T-cell (primary cell): ENCODE data around the gene SLC30A7. TPM values are rescaled to one million over a fixed set of nuclear protein-coding genes. Genes with fewer than 3 reads are reported as not detected.

Source experiments
- ATAC-seq, 4 experiments: fragments of 200-7000 bp in 3 of 4; fragments of 150-1000 bp in 1 of 4; cut with Tn5 transposase; replicated peaks in 1 of 4; 1 replicate in 3 of 4; 2 replicates in 1 of 4; pipeline ENCODE4 v1.10.0; 2021; ENCODE audit warnings: moderate library complexity in 3 of 4, mild to moderate bottlenecking in 2 of 4, moderate number of reproducible peaks in 1 of 4
- CTCF ChIA-PET, 2 donors: fragments of 300-600 bp; sonication (Branson Sonifier 250); formaldehyde crosslinking; loops; one replicate each; lab custom pipeline; 2022; ENCODE audit warnings: antibody characterized with exemption in 2 of 2; lab: Charles Lee
- POLR2A ChIA-PET, 2 donors: fragments of 300-600 bp; sonication (Branson Sonifier 250); formaldehyde crosslinking; loops; one replicate each; lab custom pipeline; 2022; ENCODE audit warnings: antibody characterized with exemption in 2 of 2; lab: Charles Lee
- DNase-seq, 35 experiments: peaks; one replicate each; pipeline versions ENCODE4 v3.0.0 to v3.0.0-alpha.2; 2013 to 2023
- H3K27ac ChIP-seq: one replicate; pipeline ENCODE4 v1.5.1; 2013; ENCODE audit warnings: low read length
- H3K27me3 ChIP-seq, 2 experiments: replicated peaks in 1 of 2; 1 replicate in 1 of 2; 2 replicates in 1 of 2; pipeline versions ENCODE4 v1.6.1 to v1.7.0; 2013; ENCODE audit warnings: low read length in 1 of 2, mixed read lengths in 1 of 2; ENCODE audit not compliant: control insufficient read depth in 2 of 2, insufficient read depth in 2 of 2; ENCODE audit errors: extremely low read depth in 1 of 2
- H3K36me3 ChIP-seq, 2 donors: 1 replicate in 1 of 2; 2 replicates in 1 of 2; pipeline versions ENCODE4 v1.6.1 to v1.7.0; 2013; ENCODE audit warnings: low read length in 1 of 2; ENCODE audit not compliant: control insufficient read depth in 2 of 2, insufficient read depth in 1 of 2; ENCODE audit errors: extremely low read depth in 1 of 2
- H3K4me1 ChIP-seq, 2 experiments: 1 replicate in 1 of 2; 2 replicates in 1 of 2; pipeline versions ENCODE4 v1.6.1 to v1.7.0; 2013; ENCODE audit warnings: low read length in 2 of 2, mixed read lengths in 1 of 2; ENCODE audit not compliant: insufficient read depth in 2 of 2, control insufficient read depth in 1 of 2; ENCODE audit errors: extremely low read depth in 1 of 2
- H3K4me3 ChIP-seq, 2 donors: 1 replicate in 1 of 2; 2 replicates in 1 of 2; pipeline versions ENCODE4 v1.5.1 to v1.7.0; 2013; ENCODE audit warnings: mild to moderate bottlenecking in 2 of 2, low read length in 1 of 2, moderate library complexity in 1 of 2; ENCODE audit not compliant: control insufficient read depth in 1 of 2; ENCODE audit errors: extremely low read depth in 1 of 2
- H3K9me3 ChIP-seq: 2 replicates; pipeline ENCODE4 v1.7.0; 2013
- H3K27ac Mint-ChIP-seq, 2 donors: one replicate each; pipeline ENCODE4 v1.8.0; 2020 to 2021; ENCODE audit warnings: mild to moderate bottlenecking in 2 of 2, mixed read lengths in 2 of 2
- H3K27me3 Mint-ChIP-seq, 2 donors: one replicate each; pipeline ENCODE4 v1.8.0; 2021 to 2022; ENCODE audit warnings: mixed read lengths in 2 of 2
- H3K36me3 Mint-ChIP-seq: one replicate; pipeline ENCODE4 v1.8.0; 2021; ENCODE audit warnings: mixed read lengths
- H3K4me1 Mint-ChIP-seq, 3 donors: one replicate each; pipeline ENCODE4 v1.8.0; 2020 to 2022; ENCODE audit warnings: mixed read lengths in 3 of 3, mild to moderate bottlenecking in 1 of 3
- H3K4me3 Mint-ChIP-seq, 3 donors: one replicate each; pipeline ENCODE4 v1.8.0; 2020 to 2022; ENCODE audit warnings: mild to moderate bottlenecking in 3 of 3, mixed read lengths in 3 of 3, moderate library complexity in 3 of 3
- H3K9me3 Mint-ChIP-seq, 3 donors: one replicate each; pipeline ENCODE4 v1.8.0; 2020 to 2022; ENCODE audit warnings: mixed read lengths in 3 of 3
- WGBS: methylation state at CpG from one replicate; pipeline ENCODE4 v1.1.5; 2013; ENCODE audit warnings: missing lambda C conversion rate; ENCODE audit not compliant: insufficient coverage; 5-methylcytosine and 5-hydroxymethylcytosine counted together
- total RNA-seq, 35 experiments: library from RNA in 6 of 35; stranded (reverse) in 6 of 35; fragments of 120-200 nt in 1 of 35; gene quantifications; one replicate each; pipeline versions ENCODE4 v1.2.1 to v1.2.4 and lab custom pipeline; 2013 to 2026

SLC30A7 gene
- total RNA-seq, 5 donors from 2014 or later (not counting 1 experiment from before 2014, with no cell fraction given) = 28.8 to 44.1 (median 36.9) TPM

DNA sequence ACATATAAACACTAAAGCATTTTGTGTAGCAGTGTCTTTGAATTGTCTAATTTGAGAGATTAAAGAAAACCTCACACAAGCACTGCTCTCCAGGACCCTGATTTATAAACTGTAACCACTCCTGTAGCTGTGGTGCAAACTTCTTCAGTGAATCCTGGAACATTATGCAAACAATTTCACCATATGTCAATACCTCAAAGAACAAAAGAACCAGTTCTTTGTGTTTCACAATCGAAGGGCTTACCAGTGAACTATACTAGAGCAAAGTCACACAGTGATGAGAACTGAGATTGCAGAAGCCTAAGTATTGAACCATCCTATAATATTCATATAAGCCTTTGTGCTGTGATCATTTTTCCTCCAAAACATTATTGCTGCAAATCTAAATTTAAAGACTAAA lies 108.2 kb downstream of the SLC30A7 start:
- no CpG with 5 or more reads among the region's 1 CpG for WGBS
- Mint-ChIP-seq H3K4me1 (peaks cover 59 to 71% (median 67%) of the 10 kb centered on the region in 3 donors), H3K27me3 (no peaks in the 10 kb centered on the region), H3K36me3 (peaks cover 35% of the 10 kb centered on the region), H3K9me3 (no peaks in the 10 kb centered on the region), H3K27ac (peak overlapping the region; percentile 55 to 79), H3K4me3 (no peak overlapping the region)
- Histone ChIP-seq H3K36me3 (peaks cover 0 to 13% of the 10 kb centered on the region in 2 donors), H3K27ac (no peak overlapping the region), H3K4me3 (no peak overlapping the region), H3K9me3 (no peaks in the 10 kb centered on the region), H3K27me3 (no peaks in the 10 kb centered on the region), H3K4me1 (peaks cover 16 to 43% of the 10 kb centered on the region in 2 experiments)
- ChIA-PET CTCF (interaction anchor here (0.6 to 1.6 kb wide), 3 partner anchors 64 to 305 kb away, joined by 3 to 8 read pairs (median 3); no protein-coding TSS in a partner anchor), POLR2A (interaction anchor here in 1 of 2 donors (0.6 kb wide), 1 partner anchor 65 kb away, joined by 3 read pairs; no protein-coding TSS in a partner anchor)
- ATAC-seq = peak; percentile 15 to 73 (median 42)
- DNase-seq = no peak

GRCh38 chr1:101004670-101005069 lies 108.8 kb downstream of the SLC30A7 start:
- WGBS = no CpG with 5 or more reads among the region's 3 CpGs
- peaks cover 16 to 43% of the 10 kb centered on the region in 2 experiments for H3K4me1 ChIP-seq
- H3K9me3 Mint-ChIP-seq = no peaks in the 10 kb centered on the region
- H3K36me3 ChIP-seq = peaks cover 0 to 11% of the 10 kb centered on the region in 2 donors
- ChIA-PET POLR2A (interaction anchor here in 1 of 2 donors (0.6 kb wide), 1 partner anchor 65 kb away, joined by 3 read pairs; no protein-coding TSS in a partner anchor), CTCF (interaction anchor here (0.5 to 1.6 kb wide), 6 partner anchors 22 to 305 kb away, joined by 3 to 8 read pairs (median 3); no protein-coding TSS in a partner anchor)
- peaks cover 41% of the 10 kb centered on the region for H3K36me3 Mint-ChIP-seq
- no peak overlapping the region for H3K4me3 ChIP-seq
- DNase-seq (no peak), ATAC-seq (no peak)
- no peak overlapping the region for H3K4me3 Mint-ChIP-seq
- H3K27me3 Mint-ChIP-seq = no peaks in the 10 kb centered on the region
- no peaks in the 10 kb centered on the region for H3K9me3 ChIP-seq
- H3K27ac Mint-ChIP-seq = peak overlapping the region; percentile 67 to 79
- peaks cover 59 to 75% (median 67%) of the 10 kb centered on the region in 3 donors for H3K4me1 Mint-ChIP-seq
- no peaks in the 10 kb centered on the region for H3K27me3 ChIP-seq
- no peak overlapping the region for H3K27ac ChIP-seq

DNA sequence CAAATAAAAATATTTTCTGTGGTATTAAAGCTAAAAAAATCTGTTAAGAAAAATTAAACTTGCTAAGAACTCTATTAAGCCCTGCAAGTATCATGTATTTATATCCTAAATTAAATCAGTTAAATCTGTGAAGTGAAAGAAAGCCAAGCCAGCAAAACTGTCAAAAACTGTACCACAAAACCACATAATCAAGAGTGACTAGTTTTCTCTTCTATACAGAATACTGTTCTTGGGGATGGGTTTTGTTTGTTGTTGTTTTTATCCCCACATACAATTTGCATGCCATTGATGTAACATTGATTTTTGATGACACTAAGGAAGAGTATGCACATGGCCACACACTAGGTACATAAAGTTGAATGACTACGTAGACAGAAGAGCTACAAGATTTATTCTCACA lies 109.3 kb downstream of the SLC30A7 start:
- ATAC-seq (peak; percentile 41 to 51 (median 45)), DNase-seq (peak in 1 of 35 experiments; percentile 27)
- peak overlapping the region; percentile 72 to 79 for H3K27ac Mint-ChIP-seq
- no peaks in the 10 kb centered on the region for H3K9me3 Mint-ChIP-seq
- Histone ChIP-seq H3K27ac (peak overlapping the region; percentile 1), H3K4me1 (peaks cover 16 to 43% of the 10 kb centered on the region in 2 experiments), H3K27me3 (no peaks in the 10 kb centered on the region), H3K4me3 (no peak overlapping the region), H3K9me3 (no peaks in the 10 kb centered on the region), H3K36me3 (peaks cover 0 to 10% of the 10 kb centered on the region in 2 donors)
- peaks cover 44% of the 10 kb centered on the region for H3K36me3 Mint-ChIP-seq
- WGBS = no CpG with 5 or more reads among the region's 1 CpG
- ChIA-PET CTCF (interaction anchor here (0.5 to 1.0 kb wide), 5 partner anchors 15 to 233 kb away, joined by 3 to 5 read pairs (median 3); no protein-coding TSS in a partner anchor), POLR2A (no interaction called here)
- H3K4me3 Mint-ChIP-seq = peak overlapping the region in 1 of 3 donors; percentile 11
- H3K4me1 Mint-ChIP-seq = peaks cover 58 to 75% (median 67%) of the 10 kb centered on the region in 3 donors
- H3K27me3 Mint-ChIP-seq = no peaks in the 10 kb centered on the region

DNA sequence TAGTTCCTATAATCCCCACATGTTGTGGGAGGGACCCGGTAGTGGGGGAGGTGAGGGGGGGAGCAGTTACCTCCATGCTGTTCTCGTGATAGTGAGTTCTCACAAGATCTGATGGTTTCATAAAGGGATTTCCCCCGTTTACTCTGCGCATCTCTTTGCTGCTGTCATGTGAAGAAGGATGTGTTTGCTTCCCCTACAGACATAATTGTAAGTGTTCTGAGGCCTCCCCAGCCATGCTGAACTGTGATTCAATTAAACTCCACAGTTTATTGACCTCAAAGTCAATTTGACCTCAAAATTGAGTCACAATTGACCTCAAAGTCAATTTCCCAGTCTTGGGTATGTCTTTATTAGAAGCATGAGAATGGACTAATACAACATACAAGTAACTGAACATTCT lies 110.0 kb downstream of the SLC30A7 start:
- Histone ChIP-seq H3K4me1 (peaks cover 16 to 43% of the 10 kb centered on the region in 2 experiments), H3K9me3 (no peaks in the 10 kb centered on the region), H3K36me3 (peaks cover 0 to 3% of the 10 kb centered on the region in 2 donors), H3K27ac (no peak overlapping the region), H3K4me3 (no peak overlapping the region), H3K27me3 (no peaks in the 10 kb centered on the region)
- no CpG with 5 or more reads among the region's 4 CpGs for WGBS
- Mint-ChIP-seq H3K27me3 (no peaks in the 10 kb centered on the region), H3K4me1 (peaks cover 61 to 78% (median 65%) of the 10 kb centered on the region in 3 donors), H3K4me3 (peak overlapping the region in 1 of 3 donors; percentile 13), H3K27ac (peak overlapping the region; percentile 54 to 81), H3K36me3 (peaks cover 44% of the 10 kb centered on the region), H3K9me3 (no peaks in the 10 kb centered on the region)
- ATAC-seq (peak in 1 of 4 experiments; percentile 50), DNase-seq (peak in 9 of 35 experiments; percentile 2 to 40 (median 5))
- POLR2A ChIA-PET = no interaction called here
- CTCF ChIA-PET = interaction anchor here in 1 of 2 donors (0.9 kb wide), 1 partner anchor 14 kb away, joined by 3 read pairs; no protein-coding TSS in a partner anchor

- H3K9me3 Mint-ChIP-seq = no peaks in the 10 kb centered on the region
- WGBS = no CpG with 5 or more reads among the region's 2 CpGs
- H3K27me3 Mint-ChIP-seq = no peaks in the 10 kb centered on the region
Measured at GRCh38 chr1:101006553-101006952, 110.7 kb downstream of the SLC30A7 start.

DNA sequence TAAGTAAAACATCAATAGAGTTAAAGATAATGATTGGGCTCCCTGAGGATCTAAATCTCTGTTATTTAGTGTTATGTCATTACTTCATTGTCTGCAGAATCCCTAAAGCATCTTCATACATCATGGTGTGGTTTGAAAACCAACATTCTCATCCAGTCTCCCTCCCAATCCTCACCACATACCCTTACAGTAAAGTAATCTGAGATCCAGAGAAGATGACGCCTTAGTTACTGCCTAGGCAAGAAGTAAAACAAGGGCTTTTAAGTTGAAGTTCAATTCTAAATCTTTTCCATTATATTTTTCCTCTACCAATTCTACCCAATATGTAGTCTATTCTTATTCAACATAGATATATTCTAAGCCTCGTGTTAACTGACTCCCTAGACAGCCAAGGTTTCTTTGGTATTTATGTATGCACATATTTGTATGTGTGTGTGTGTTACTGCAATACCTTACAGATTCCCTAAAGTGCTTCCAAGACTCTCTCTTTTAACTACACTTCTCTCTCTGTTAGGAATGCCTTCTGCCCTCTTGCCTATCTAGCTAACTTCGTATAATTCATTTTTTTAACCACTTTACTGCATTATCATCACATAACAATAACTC lies 112.4 kb downstream of the SLC30A7 start:
- ATAC-seq (no peak), DNase-seq (no peak)
- Histone ChIP-seq H3K9me3 (no peaks in the 10 kb centered on the region), H3K36me3 (peaks cover 0 to 10% of the 10 kb centered on the region in 2 donors), H3K27me3 (no peaks in the 10 kb centered on the region), H3K4me3 (no peak overlapping the region), H3K4me1 (peaks cover 6 to 29% of the 10 kb centered on the region in 2 experiments), H3K27ac (no peak overlapping the region)
- CTCF ChIA-PET = interaction anchor here in 1 of 2 donors (0.6 kb wide), 1 partner anchor 588 kb away, joined by 5 read pairs; no protein-coding TSS in a partner anchor
- H3K4me1 Mint-ChIP-seq = peaks cover 45 to 58% (median 45%) of the 10 kb centered on the region in 3 donors
- no peaks in the 10 kb centered on the region for H3K27me3 Mint-ChIP-seq
- POLR2A ChIA-PET = no interaction called here
- WGBS = 100% methylated on average over 1 of the region's 3 CpGs
- no peak overlapping the region for H3K27ac Mint-ChIP-seq
- H3K9me3 Mint-ChIP-seq = no peaks in the 10 kb centered on the region
- peaks cover 52% of the 10 kb centered on the region for H3K36me3 Mint-ChIP-seq
- no peak overlapping the region for H3K4me3 Mint-ChIP-seq

More at GRCh38 chr1:101006553-101006952, 110.7 kb downstream of the SLC30A7 start:
- H3K4me3 Mint-ChIP-seq = no peak overlapping the region
- Histone ChIP-seq H3K36me3 (peaks cover 0 to 3% of the 10 kb centered on the region in 2 donors), H3K4me3 (no peak overlapping the region), H3K27ac (no peak overlapping the region), H3K9me3 (no peaks in the 10 kb centered on the region), H3K4me1 (peaks cover 16 to 42% of the 10 kb centered on the region in 2 experiments), H3K27me3 (no peaks in the 10 kb centered on the region)
- peaks cover 43% of the 10 kb centered on the region for H3K36me3 Mint-ChIP-seq
- DNase-seq = no peak
- no peak for ATAC-seq
- POLR2A ChIA-PET = interaction anchor here in 1 of 2 donors (0.6 kb wide), 1 partner anchor 19 kb away, joined by 4 read pairs; no protein-coding TSS in a partner anchor
- CTCF ChIA-PET = interaction anchor here (0.6 to 0.7 kb wide), 2 partner anchors 63 to 130 kb away, joined by 3 read pairs; no protein-coding TSS in a partner anchor
- H3K27ac Mint-ChIP-seq = peak overlapping the region; percentile 46 to 81
- H3K4me1 Mint-ChIP-seq = peaks cover 60 to 74% (median 61%) of the 10 kb centered on the region in 3 donors
